ENCODE measurements around the gene GSN.

Gene GSN

GRCh38 chr9:121267689-121268597 is at the start of gene GSN:
Gene GSN (plus strand): TSS chr9:121268162. CDS start chr9:121301972, 33,810 bp downstream.
- H3K4me3 ChIP-seq (ENCODE audit: low read length): peak within 1 kb of the TSS; percentile 90
- TF ChIP-seq, protein P1, sequence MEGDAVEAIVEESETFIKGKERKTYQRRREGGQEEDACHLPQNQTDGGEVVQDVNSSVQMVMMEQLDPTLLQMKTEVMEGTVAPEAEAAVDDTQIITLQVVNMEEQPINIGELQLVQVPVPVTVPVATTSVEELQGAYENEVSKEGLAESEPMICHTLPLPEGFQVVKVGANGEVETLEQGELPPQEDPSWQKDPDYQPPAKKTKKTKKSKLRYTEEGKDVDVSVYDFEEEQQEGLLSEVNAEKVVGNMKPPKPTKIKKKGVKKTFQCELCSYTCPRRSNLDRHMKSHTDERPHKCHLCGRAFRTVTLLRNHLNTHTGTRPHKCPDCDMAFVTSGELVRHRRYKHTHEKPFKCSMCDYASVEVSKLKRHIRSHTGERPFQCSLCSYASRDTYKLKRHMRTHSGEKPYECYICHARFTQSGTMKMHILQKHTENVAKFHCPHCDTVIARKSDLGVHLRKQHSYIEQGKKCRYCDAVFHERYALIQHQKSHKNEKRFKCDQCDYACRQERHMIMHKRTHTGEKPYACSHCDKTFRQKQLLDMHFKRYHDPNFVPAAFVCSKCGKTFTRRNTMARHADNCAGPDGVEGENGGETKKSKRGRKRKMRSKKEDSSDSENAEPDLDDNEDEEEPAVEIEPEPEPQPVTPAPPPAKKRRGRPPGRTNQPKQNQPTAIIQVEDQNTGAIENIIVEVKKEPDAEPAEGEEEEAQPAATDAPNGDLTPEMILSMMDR (IDR thresholded peaks at IDR 0.05; ENCODE audit: insufficient read depth, low read depth, low read length, missing control alignments): peak; percentile 7
- DNase-seq (ENCODE audit: low read depth): peak; percentile 61

DNA sequence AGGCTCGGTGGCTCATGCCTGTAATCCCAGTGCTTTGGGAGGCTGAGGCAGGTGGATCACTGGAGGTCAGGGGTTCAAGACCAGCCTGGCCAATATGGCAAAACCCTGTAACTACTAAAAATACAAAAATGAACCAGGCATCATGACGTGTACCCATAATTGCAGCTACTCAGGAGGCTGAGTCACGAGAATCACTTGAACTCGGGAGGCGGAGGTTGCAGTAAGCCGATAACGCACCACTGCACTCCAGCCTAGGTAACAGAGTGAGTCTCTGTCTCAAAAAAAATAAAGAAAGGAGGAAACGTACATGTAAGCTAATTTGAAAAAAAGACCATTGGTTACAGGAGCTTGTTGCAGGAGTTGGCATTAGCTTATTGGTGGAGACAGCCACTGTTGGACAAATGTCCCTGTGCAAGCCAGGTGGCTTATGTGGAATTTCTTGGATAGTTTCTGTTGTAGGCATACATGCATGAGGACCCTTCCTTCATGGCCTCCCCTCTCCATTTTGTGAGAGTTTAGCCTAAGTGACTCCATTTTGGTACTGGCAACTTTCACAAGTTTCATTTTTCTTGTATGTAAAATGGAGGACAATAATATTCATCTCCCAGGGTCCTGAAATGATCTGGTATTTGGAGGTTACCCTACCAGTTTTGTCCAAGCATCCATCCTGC is 49.5 kb upstream of the GSN start:
- TF ChIP-seq, protein P1 (IDR thresholded peaks at IDR 0.05; ENCODE audit: insufficient read depth, low read depth, low read length, missing control alignments): no peak
- DNase-seq (ENCODE audit: low read depth): no peak
- H3K4me3 ChIP-seq (ENCODE audit: low read length): no peak overlapping the region

DNA sequence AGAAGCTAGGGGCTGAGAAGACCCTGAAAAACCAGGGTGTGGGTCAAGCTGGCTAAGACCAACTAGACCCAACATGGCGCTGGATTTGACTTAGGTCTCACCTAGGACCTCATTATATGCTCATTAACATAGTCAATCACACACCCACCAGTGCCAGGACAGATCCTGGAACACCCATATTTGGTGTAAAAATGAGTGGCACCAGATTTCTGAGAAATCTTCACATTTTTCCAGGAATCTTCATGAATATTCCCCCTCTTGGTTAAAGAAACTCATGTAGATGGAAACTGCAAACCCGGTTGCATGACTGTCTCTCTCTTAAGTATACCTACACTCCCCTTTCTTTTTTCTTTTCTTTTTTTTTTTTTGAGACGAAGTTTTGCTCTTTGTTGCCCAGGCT is 48.4 kb upstream of the GSN start:
- H3K4me3 ChIP-seq (ENCODE audit: low read length): no peak overlapping the region
- TF ChIP-seq, protein P1 (IDR thresholded peaks at IDR 0.05; ENCODE audit: insufficient read depth, low read depth, low read length, missing control alignments): no peak
- DNase-seq (ENCODE audit: low read depth): no peak

DNA sequence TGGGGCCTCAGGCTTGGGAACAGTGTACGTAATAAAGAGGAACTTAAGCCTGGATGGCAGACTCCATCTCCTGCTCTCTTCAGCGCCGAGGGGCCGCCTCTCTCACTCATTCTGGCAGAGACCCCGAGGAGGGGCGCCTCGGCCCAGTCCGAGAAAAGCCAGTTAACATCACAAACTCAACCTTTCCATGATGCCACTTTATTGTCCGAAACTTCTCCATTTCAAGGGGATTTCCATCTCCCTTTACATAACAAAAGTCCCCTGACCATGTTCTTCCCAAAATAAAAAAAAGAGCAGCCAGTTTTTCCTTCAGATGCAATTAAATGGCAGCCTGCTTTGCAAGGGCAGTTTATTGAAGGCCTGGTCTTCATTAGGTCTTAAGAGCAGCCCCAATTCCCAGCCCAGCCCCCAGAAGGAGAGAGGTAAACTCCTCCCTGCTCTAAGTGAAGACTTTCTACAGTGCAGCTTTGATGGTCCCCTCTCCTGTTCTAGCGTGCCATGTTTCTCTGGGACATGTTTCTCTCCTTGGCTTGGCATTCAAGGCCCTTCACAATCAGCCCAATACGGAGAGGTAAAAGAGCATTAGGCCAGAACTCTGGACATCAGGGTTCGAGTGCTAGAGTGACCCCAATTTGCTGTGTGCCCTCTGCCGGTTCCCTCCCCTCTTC is 46.8 kb upstream of the GSN start:
- no peak overlapping the region for H3K4me3 ChIP-seq (ENCODE audit: low read length)
- TF ChIP-seq, protein P1 (IDR thresholded peaks at IDR 0.05; ENCODE audit: insufficient read depth, low read depth, low read length, missing control alignments): no peak
- no peak for DNase-seq (ENCODE audit: low read depth)

- DNase-seq (ENCODE audit: low read depth): no peak
- no peak overlapping the region for H3K4me3 ChIP-seq (ENCODE audit: low read length)
- TF ChIP-seq, protein P1 (IDR thresholded peaks at IDR 0.05; ENCODE audit: insufficient read depth, low read depth, low read length, missing control alignments): no peak
Observed at GRCh38 chr9:121221664-121222055, 46.3 kb upstream of the GSN start.

- TF ChIP-seq, protein P1 (IDR thresholded peaks at IDR 0.05; ENCODE audit: insufficient read depth, low read depth, low read length, missing control alignments): peak; percentile 76
- DNase-seq (ENCODE audit: low read depth): peak; percentile 66
- no peak overlapping the region for H3K4me3 ChIP-seq (ENCODE audit: low read length)
Observed at GRCh38 chr9:121222524-121223171, 45.3 kb upstream of the GSN start.
